OCI-LY1 (cell line): ENCODE results near the gene HS3ST4.

Experiments used
- H2AFZ ChIP-seq: fragments of 200-600 bp; sonication (generic), shearing (Covaris generic); 2 replicates; pipeline ENCODE4 v1.6.0; 2014; ENCODE audit warnings: antibody characterized with exemption, mild to moderate bottlenecking, low read length
- H3F3A ChIP-seq: fragments of 200-600 bp; sonication (generic), shearing (Covaris generic); 2 replicates; pipeline ENCODE4 v1.6.0; 2014; ENCODE audit warnings: mild to moderate bottlenecking, antibody characterized with exemption, low read length, moderate library complexity; ENCODE audit not compliant: insufficient read depth
- H3K27ac ChIP-seq: fragments of 200-600 bp; sonication (generic); 2 replicates; pipeline ENCODE4 v1.5.1; 2014; ENCODE audit warnings: low read length, mixed run types, mild to moderate bottlenecking, low read depth; ENCODE audit not compliant: poor library complexity, severe bottlenecking
- H3K27me3 ChIP-seq: fragments of 200-600 bp; sonication (generic); 2 replicates; pipeline ENCODE4 v1.6.0; 2014; ENCODE audit warnings: antibody characterized with exemption, mild to moderate bottlenecking, low read length, moderate library complexity; ENCODE audit not compliant: insufficient read depth
- H3K36me3 ChIP-seq: fragments of 200-600 bp; sonication (generic); 2 replicates; pipeline ENCODE4 v1.6.1; 2014; ENCODE audit warnings: mild to moderate bottlenecking, antibody characterized with exemption, low read length, moderate library complexity, mixed read lengths; ENCODE audit not compliant: insufficient read depth
- H3K4me1 ChIP-seq: fragments of 200-600 bp; sonication (generic); 2 replicates; pipeline ENCODE4 v1.5.1; 2014; ENCODE audit warnings: mild to moderate bottlenecking, low read length, moderate library complexity; ENCODE audit not compliant: insufficient read depth, severe bottlenecking
- H3K4me2 ChIP-seq: fragments of 200-600 bp; sonication (generic), shearing (Covaris generic); 2 replicates; pipeline ENCODE4 v1.6.1; 2014; ENCODE audit warnings: low read length
- H3K4me3 ChIP-seq: fragments of 200-600 bp; sonication (generic); 2 replicates; pipeline ENCODE4 v1.5.1; 2014; ENCODE audit warnings: low read length, low read depth, mild to moderate bottlenecking, mixed read lengths; ENCODE audit not compliant: poor library complexity, severe bottlenecking
- H3K79me2 ChIP-seq: fragments of 200-600 bp; shearing (Covaris generic); 2 replicates; pipeline ENCODE4 v1.6.1; 2016; ENCODE audit warnings: mixed run types, low read length, mixed read lengths; ENCODE audit not compliant: insufficient read depth
- H3K9ac ChIP-seq: fragments of 200-600 bp; sonication (generic), shearing (Covaris generic); 2 replicates; pipeline ENCODE4 v1.6.1; 2014; ENCODE audit warnings: mild to moderate bottlenecking, low read length, mixed read lengths
- H3K9me2 ChIP-seq: fragments of 200-600 bp; sonication (generic), shearing (Covaris generic); 2 replicates; pipeline ENCODE4 v1.6.1; 2014; ENCODE audit warnings: low read depth, mild to moderate bottlenecking, low read length, mixed read lengths
- H3K9me3 ChIP-seq: fragments of 200-600 bp; shearing (Covaris generic); 2 replicates; pipeline ENCODE4 v1.6.1; 2014; ENCODE audit warnings: low read length, mixed read lengths
- H4K20me1 ChIP-seq: fragments of 200-600 bp; sonication (generic), shearing (Covaris generic); 2 replicates; pipeline ENCODE4 v1.6.0; 2016; ENCODE audit warnings: mild to moderate bottlenecking, low read length; ENCODE audit not compliant: insufficient read depth
- CTCF ChIP-seq: fragments of 200-600 bp; sonication (generic), shearing (Covaris generic); IDR thresholded peaks from 2 replicates; pipeline ENCODE4 v1.5.1; 2017; ENCODE audit warnings: mild to moderate bottlenecking, antibody characterized with exemption, low read length, moderate library complexity, mixed read lengths
- EZH2 ChIP-seq: fragments of 200-600 bp; sonication (generic), shearing (Covaris generic); IDR thresholded peaks from 2 replicates; pipeline ENCODE4 v1.8.0; 2017; ENCODE audit warnings: borderline replicate concordance, mixed run types, mild to moderate bottlenecking, antibody characterized with exemption, low read length, moderate library complexity, mixed read lengths

Gene HS3ST4

GRCh38 chr16:25812215-25812614 is 120.5 kb downstream of the HS3ST4 start:
- no peaks in the 10 kb centered on the region for H3K4me1 ChIP-seq
- no peak overlapping the region for H3K4me3 ChIP-seq
- H3K27me3 ChIP-seq = no peaks in the 10 kb centered on the region
- no peak overlapping the region for H3K27ac ChIP-seq
- H3K79me2 ChIP-seq = no peaks in the 10 kb centered on the region
- no peak for TF ChIP-seq EZH2
- no peak for TF ChIP-seq CTCF
- H4K20me1 ChIP-seq = no peaks in the 10 kb centered on the region
- H3K36me3 ChIP-seq = no peaks in the 10 kb centered on the region
- no peak overlapping the region for H2AFZ ChIP-seq
- H3F3A ChIP-seq = no peaks in the 10 kb centered on the region
- H3K9me2 ChIP-seq = no peaks in the 10 kb centered on the region
- H3K9ac ChIP-seq = no peak overlapping the region
- H3K9me3 ChIP-seq = no peaks in the 10 kb centered on the region
- H3K4me2 ChIP-seq = no peak overlapping the region

GRCh38 chr16:25817295-25817694 is 125.5 kb downstream of the HS3ST4 start:
- TF ChIP-seq EZH2 (no peak), CTCF (no peak)
- no peak overlapping the region for H3K4me3 ChIP-seq
- H3K4me1 ChIP-seq = no peaks in the 10 kb centered on the region
- H4K20me1 ChIP-seq = no peaks in the 10 kb centered on the region
- no peak overlapping the region for H3K4me2 ChIP-seq
- H3K9me2 ChIP-seq = no peaks in the 10 kb centered on the region
- H3K27ac ChIP-seq = no peak overlapping the region
- no peaks in the 10 kb centered on the region for H3K27me3 ChIP-seq
- no peaks in the 10 kb centered on the region for H3F3A ChIP-seq
- H3K36me3 ChIP-seq = no peaks in the 10 kb centered on the region
- no peak overlapping the region for H3K9ac ChIP-seq
- no peak overlapping the region for H2AFZ ChIP-seq
- no peaks in the 10 kb centered on the region for H3K9me3 ChIP-seq
- H3K79me2 ChIP-seq = no peaks in the 10 kb centered on the region

GRCh38 chr16:25817876-25818275 is 126.1 kb downstream of the HS3ST4 start:
- Histone ChIP-seq H3K4me1 (no peaks in the 10 kb centered on the region), H2AFZ (no peak overlapping the region), H3K36me3 (no peaks in the 10 kb centered on the region), H3K4me3 (no peak overlapping the region), H3K4me2 (no peak overlapping the region), H3K79me2 (no peaks in the 10 kb centered on the region), H3K27ac (no peak overlapping the region), H4K20me1 (no peaks in the 10 kb centered on the region), H3F3A (no peaks in the 10 kb centered on the region), H3K9ac (no peak overlapping the region), H3K9me2 (no peaks in the 10 kb centered on the region), H3K9me3 (no peaks in the 10 kb centered on the region), H3K27me3 (no peaks in the 10 kb centered on the region)
- no peak for TF ChIP-seq EZH2
- TF ChIP-seq CTCF = no peak
